ENCODE data around the gene PALLD. TPM values are rescaled to one million over a fixed set of nuclear protein-coding genes. Genes with fewer than 3 reads are reported as not detected.

PALLD gene
- total RNA-seq, 4 donors from 2014 or later: 58.5 to 164 (median 84.2) TPM

DNA sequence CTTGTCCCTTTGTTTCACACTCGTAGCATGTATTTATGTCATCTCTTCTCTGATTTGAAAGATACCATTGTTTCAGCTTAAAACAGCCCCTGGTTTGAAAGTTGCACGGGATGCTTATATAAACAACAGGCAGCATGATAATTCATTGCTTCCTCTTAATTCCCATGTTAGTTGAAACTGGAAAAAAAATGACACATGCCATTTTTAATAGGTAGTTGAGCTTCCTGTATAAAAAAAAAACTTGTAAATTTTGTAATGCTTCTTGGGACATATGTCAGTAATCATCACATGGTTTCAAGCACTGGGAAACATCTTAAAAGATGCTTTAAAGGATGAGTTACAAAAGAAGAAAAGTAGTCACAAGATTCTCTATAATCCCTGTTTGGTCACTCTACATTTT lies 243.0 kb downstream of the PALLD start:
- TF ChIP-seq, protein P1, sequence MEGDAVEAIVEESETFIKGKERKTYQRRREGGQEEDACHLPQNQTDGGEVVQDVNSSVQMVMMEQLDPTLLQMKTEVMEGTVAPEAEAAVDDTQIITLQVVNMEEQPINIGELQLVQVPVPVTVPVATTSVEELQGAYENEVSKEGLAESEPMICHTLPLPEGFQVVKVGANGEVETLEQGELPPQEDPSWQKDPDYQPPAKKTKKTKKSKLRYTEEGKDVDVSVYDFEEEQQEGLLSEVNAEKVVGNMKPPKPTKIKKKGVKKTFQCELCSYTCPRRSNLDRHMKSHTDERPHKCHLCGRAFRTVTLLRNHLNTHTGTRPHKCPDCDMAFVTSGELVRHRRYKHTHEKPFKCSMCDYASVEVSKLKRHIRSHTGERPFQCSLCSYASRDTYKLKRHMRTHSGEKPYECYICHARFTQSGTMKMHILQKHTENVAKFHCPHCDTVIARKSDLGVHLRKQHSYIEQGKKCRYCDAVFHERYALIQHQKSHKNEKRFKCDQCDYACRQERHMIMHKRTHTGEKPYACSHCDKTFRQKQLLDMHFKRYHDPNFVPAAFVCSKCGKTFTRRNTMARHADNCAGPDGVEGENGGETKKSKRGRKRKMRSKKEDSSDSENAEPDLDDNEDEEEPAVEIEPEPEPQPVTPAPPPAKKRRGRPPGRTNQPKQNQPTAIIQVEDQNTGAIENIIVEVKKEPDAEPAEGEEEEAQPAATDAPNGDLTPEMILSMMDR (IDR thresholded peaks at IDR 0.05): no peak
- DNase-seq (ENCODE audit: low spot score) (no peak), ATAC-seq (ENCODE audit: low FRiP score) (no peak)

DNA sequence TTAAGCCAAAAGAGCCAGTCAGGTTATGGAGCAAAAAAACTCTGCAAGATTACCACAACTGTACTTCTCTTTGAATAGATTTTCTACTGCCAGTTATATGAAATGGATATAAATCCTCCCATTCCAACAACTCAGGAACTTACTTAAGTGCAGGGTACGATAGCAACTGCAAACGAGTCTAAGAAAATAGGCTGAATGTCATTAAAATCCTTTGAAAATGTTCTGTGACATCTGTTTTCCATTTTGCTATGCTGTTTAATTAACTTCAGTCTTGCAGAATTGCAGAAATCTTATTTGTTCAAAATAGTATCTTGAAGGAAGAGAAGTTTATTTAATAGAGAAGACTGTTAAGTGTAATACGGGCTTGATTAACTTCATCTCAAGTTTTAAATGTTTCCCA lies 243.8 kb downstream of the PALLD start:
- TF ChIP-seq, protein P1 (IDR thresholded peaks at IDR 0.05): no peak
- no peak for DNase-seq (ENCODE audit: low spot score)
- no peak for ATAC-seq (ENCODE audit: low FRiP score)

DNA sequence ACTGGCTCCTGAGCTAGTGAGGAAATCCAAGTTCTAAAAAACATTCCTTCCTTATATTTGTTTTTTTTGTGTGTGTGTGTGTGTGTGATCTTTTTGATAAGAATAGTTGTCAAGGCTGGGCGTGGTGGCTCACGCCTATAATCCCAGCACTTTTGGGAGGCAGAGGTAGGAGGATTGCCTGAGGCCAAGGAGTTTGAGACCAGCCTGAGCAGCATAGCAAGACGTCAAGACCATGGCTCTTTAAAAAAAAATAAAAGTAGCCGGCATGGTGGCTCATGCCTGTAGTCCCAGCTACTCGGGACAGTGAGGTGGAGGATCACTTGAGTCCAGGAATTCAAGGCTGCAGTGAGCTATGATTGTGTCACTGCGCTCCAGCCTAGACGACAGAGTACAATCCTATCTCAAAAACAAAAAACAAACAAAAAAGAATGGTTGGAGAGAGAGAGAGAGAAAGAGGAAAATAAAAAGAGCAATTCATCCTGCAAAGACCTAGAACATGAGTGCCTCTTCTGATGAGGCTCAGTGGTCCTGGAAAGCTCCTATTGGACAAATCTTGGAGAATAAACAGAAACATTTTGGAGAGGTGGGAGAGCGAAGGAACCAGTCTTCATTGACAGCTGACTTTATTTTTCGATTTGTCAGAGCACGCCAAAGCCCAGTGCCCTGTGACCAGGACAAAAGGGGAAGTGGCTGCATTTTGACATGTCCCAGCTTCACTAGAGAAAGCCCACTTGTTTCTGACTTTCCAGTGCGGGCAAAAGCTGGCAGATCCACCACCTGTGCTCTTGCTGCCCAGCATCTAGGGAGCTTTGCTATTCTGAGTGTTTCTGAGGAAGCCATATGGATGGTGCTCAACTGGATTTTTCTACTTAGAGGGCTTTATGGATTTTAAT lies 244.7 kb downstream of the PALLD start:
- TF ChIP-seq, protein P1 (IDR thresholded peaks at IDR 0.05): no peak
- DNase-seq (ENCODE audit: low spot score) (no peak), ATAC-seq (ENCODE audit: low FRiP score) (no peak)

DNA sequence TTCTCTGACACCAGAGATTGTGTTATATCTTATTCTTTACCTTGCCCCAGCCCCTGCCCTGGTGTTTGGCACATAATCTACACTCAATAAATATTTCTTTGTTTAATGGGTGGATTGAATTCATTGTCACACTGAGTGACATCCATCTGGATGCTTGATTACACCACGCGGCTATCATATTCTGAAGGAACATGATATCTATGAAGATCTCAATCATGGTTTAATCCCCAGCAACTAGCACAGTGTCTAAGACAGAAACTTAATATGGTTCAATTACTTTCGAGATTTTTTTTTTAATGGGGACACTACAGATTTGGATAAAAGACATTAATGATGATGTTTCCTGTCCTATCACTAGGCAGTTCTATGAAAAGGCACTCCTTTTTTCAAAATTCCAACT lies 246.3 kb downstream of the PALLD start:
- DNase-seq (ENCODE audit: low spot score) (no peak), ATAC-seq (ENCODE audit: low FRiP score) (no peak)
- TF ChIP-seq, protein P1 (IDR thresholded peaks at IDR 0.05): no peak

DNA sequence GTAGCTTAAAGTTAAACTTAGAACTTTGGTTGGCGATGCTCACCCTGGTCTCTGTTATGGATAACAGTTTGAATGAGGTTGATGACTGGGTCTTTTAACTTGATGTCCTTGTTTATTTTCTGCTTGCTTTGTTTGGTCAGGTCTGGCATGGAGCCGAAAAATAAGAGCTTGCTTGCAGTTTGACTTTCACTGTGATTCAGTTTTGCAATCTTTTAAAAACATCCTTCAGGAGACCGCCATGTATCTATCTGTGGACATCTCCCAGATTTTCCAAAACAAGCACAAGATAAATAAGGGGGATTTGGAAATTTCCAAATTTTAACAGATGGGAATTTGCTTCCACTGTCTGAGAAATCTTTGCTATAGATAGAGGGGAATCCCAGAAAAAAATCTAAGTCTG lies 246.7 kb downstream of the PALLD start:
- no peak for DNase-seq (ENCODE audit: low spot score)
- no peak for ATAC-seq (ENCODE audit: low FRiP score)

DNA sequence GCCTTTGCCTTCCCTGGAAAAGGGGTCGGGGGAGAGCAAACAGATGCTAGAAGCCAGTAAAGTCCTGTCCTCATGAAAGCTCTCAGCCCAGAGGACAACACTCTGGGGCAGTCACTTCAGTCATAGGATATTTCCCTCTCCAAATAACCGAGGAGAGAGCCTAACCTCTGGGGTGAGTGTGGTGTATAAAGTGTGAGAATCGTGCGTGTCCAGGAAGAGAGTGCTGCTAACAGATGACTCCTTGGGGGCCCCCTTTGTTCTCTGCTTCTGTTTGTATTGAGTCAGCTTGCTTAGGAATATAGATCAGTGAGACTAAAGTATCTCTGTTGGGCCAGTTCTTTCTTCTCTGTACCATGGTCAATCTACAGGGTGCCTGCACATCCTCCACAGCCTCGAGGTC lies 247.2 kb downstream of the PALLD start:
- TF ChIP-seq, protein P1 (IDR thresholded peaks at IDR 0.05): no peak
- DNase-seq (ENCODE audit: low spot score) (no peak), ATAC-seq (ENCODE audit: low FRiP score) (no peak)

More for the DNA sequence above, 246.7 kb downstream of the PALLD start:
- TF ChIP-seq, protein P1 (IDR thresholded peaks at IDR 0.05): no peak

DNA sequence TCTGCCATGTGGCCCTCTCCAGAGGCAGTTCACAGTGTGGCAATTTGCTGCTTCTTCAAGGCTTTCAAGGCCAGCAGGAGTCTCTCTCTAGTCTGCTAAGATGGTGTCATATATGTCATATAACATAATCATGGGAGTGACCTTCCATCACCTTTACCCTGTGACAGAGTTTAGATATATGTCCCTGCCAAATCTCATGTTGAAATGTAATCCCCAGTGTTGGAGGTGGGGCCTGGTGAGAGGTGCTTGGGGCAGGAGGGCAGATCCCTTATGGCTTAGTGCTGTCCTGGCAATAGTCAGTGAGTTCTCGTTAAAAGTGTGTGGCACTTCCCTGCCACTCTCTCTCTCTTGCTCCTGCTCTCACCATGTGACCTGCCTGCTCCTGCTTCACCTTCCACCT lies 252.0 kb downstream of the PALLD start:
- ATAC-seq (ENCODE audit: low FRiP score) (no peak), DNase-seq (ENCODE audit: low spot score) (no peak)
- TF ChIP-seq, protein P1 (IDR thresholded peaks at IDR 0.05): no peak
